ENCODE results near the gene FHAD1. TPM values are rescaled to one million over a fixed set of nuclear protein-coding genes. Genes with fewer than 3 reads are reported as not detected.

FHAD1 gene
- total RNA-seq, 1 experiment from 2014 or later = 1.9 TPM

DNA sequence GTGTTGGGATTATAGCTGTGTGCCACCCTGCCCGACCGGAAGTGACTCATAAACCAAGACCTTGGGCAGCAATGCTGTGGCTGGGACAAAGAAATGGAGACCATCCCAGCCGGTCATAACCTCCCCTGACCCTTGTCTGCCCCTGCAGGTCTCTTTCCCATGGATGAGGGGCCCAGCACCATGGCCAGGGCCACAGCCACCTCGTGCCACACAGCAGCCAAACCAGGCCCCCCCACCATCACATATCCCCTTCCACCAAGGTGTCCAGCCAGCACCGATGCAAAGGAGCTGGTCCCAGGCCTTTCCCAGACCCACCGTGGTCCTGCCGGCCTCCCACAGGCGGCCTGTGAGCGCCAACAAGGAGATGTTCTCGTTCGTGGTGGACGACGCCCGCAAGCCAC, 42.2 kb downstream of the FHAD1 start:
- Histone ChIP-seq H2BK12ac (ENCODE audit: insufficient read length, low read depth, low read length) (no peak overlapping the region), H4K8ac (replicated peaks; ENCODE audit: insufficient read length, low read depth, low read length) (no peak overlapping the region), H4K5ac (ENCODE audit: insufficient read length, low read depth, low read length) (no peak overlapping the region), H2BK120ac (ENCODE audit: low read depth, low read length, poor library complexity, severe bottlenecking) (no peak overlapping the region), H2BK5ac (ENCODE audit: insufficient read length, low read length) (no peak overlapping the region), H2BK15ac (ENCODE audit: low read depth, low read length) (no peak overlapping the region), H3K4me2 (ENCODE audit: insufficient read depth, insufficient read length, low read length) (no peak overlapping the region), H3K27me3 (ENCODE audit: insufficient read depth, low read length) (no peaks in the 10 kb centered on the region), H3K79me1 (ENCODE audit: insufficient read depth, low read depth, low read length, poor library complexity, severe bottlenecking) (no peaks in the 10 kb centered on the region), H3K4ac (ENCODE audit: low read depth, low read length) (no peak overlapping the region), H4K20me1 (ENCODE audit: control insufficient read depth, insufficient read depth, insufficient read length) (no peaks in the 10 kb centered on the region), H2AK5ac (ENCODE audit: insufficient read length, low read length) (no peak overlapping the region), H3K4me1 (ENCODE audit: insufficient read depth, low read length) (no peaks in the 10 kb centered on the region), H3K9me3 (ENCODE audit: control insufficient read depth, low read depth, low read length) (no peaks in the 10 kb centered on the region), H3K18ac (ENCODE audit: insufficient read length, low read depth, low read length) (no peak overlapping the region), H3K23me2 (ENCODE audit: insufficient read length, low read depth, low read length, poor library complexity, severe bottlenecking) (no peaks in the 10 kb centered on the region), H3K56ac (ENCODE audit: insufficient read length, low read depth, low read length) (no peak overlapping the region), H3K23ac (ENCODE audit: insufficient read length, low read depth, low read length) (no peak overlapping the region), H3K79me2 (ENCODE audit: insufficient read depth, low read length) (no peaks in the 10 kb centered on the region; the same call in 1 of the 2 replicates), H2AFZ (ENCODE audit: low read length) (no peak overlapping the region), H4K91ac (ENCODE audit: insufficient read length, low read depth, low read length) (no peak overlapping the region), H3K9ac (ENCODE audit: extremely low read depth, insufficient read length, low read length) (no peak overlapping the region), H2BK20ac (ENCODE audit: low read depth, low read length, poor library complexity, severe bottlenecking) (no peak overlapping the region), H3T11ph (ENCODE audit: low read length) (no peak overlapping the region), H3K14ac (ENCODE audit: insufficient read depth, low read length) (no peak overlapping the region), H3K27ac (ENCODE audit: insufficient read length, low read depth, low read length) (no peak overlapping the region)
- Mint-ChIP-seq H3K27ac (no peak overlapping the region), H3K4me1 (no peaks in the 10 kb centered on the region), H3K36me3 (ENCODE audit: insufficient read depth in 1 of 3, low read depth in 3 of 3) (no peaks in the 10 kb centered on the region), H3K4me3 (no peak overlapping the region), H3K27me3 (ENCODE audit: low read depth) (peaks cover 21% of the 10 kb centered on the region), H3K9me3 (no peaks in the 10 kb centered on the region)
- no peak for DNase-seq
- WGBS (ENCODE audit: extremely low coverage, insufficient read length, low lambda C conversion rate) = no CpG with 5 or more reads among the region's 14 CpGs
- no peak for TF ChIP-seq CTCF (conservative IDR thresholded peaks at IDR 0.05)
